Type B pancreatic cell (in vitro differentiated cells): ENCODE measurements around the gene ITGAD. TPM values are rescaled to one million over a fixed set of nuclear protein-coding genes. Genes with fewer than 3 reads are reported as not detected.

Source experiments
- DNase-seq: peaks from one replicate; pipeline ENCODE4 v3.0.0; 2021; ENCODE audit warnings: mixed read lengths; ENCODE audit not compliant: unreplicated experiment; ENCODE audit errors: extremely low spot score
- H3K27ac Mint-ChIP-seq: 2 replicates; pipeline ENCODE4 v1.8.0; 2021; ENCODE audit warnings: mild to moderate bottlenecking, mixed read lengths
- H3K27me3 Mint-ChIP-seq: 2 replicates; pipeline ENCODE4 v1.8.0; 2021; ENCODE audit warnings: mixed read lengths
- H3K36me3 Mint-ChIP-seq: 2 replicates; pipeline ENCODE4 v1.8.0; 2021; ENCODE audit warnings: mixed read lengths
- H3K4me1 Mint-ChIP-seq: one replicate; pipeline ENCODE4 v1.8.0; 2021; ENCODE audit warnings: mixed read lengths; ENCODE audit not compliant: unreplicated experiment
- H3K4me3 Mint-ChIP-seq: 2 replicates; pipeline ENCODE4 v1.8.0; 2021; ENCODE audit warnings: mild to moderate bottlenecking, mixed read lengths
- H3K9me3 Mint-ChIP-seq: 2 replicates; pipeline ENCODE4 v1.8.0; 2021; ENCODE audit warnings: mixed read lengths
- long read RNA-seq: library from polyadenylated mRNA; unstranded; transcript quantifications from one replicate; pipeline ENCODE4 v2.0.0, GENCODE V29; 2020
- total RNA-seq: library from RNA; stranded (reverse); gene quantifications from 2 replicates; pipeline ENCODE4 v1.2.1, GENCODE V29; 2021; ENCODE audit warnings: low replicate concordance
- TF ChIP-seq, protein P1 (sequence below): fragments of 200-600 bp; sonication (generic); conservative IDR thresholded peaks from 2 replicates; pipeline ENCODE4 v1.5.0; 2021; ENCODE audit warnings: antibody characterized with exemption, mild to moderate bottlenecking

ITGAD gene
- not detected in 2 replicates for total RNA-seq
- long read RNA-seq: 0 reads

DNA sequence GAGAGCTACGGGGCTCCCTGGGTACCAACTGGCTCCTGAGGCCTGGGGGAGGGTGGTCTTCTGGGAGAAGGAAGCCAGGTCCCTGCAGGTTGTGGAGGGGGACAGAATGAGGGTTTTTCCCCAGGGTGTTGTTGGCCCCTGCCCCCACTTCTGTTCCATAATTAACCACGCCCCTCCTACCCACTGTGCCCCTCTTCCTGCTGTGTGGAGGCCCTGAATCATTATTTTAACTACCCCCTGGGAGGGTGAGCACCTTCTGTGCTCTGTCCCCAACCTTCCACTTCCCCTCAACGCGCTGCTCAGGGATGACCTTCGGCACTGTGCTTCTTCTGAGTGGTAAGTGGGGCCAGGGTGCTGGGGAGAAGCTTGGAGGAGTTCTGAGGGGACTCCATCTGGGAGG, at the start of gene ITGAD:
TSS of gene ITGAD (plus strand) at position 280 of the 400 bp plus-strand sequence. CDS start at position 306, 26 bp downstream.
- H3K4me3 Mint-ChIP-seq: no peak within 1 kb of the TSS
- H3K27me3 Mint-ChIP-seq: peaks cover 9% of the 10 kb centered on the region
- no peak within 1 kb of the TSS for H3K27ac Mint-ChIP-seq
- H3K36me3 Mint-ChIP-seq: no peaks in the 10 kb centered on the region
- H3K4me1 Mint-ChIP-seq: no peaks in the 10 kb centered on the region
- TF ChIP-seq, protein P1, sequence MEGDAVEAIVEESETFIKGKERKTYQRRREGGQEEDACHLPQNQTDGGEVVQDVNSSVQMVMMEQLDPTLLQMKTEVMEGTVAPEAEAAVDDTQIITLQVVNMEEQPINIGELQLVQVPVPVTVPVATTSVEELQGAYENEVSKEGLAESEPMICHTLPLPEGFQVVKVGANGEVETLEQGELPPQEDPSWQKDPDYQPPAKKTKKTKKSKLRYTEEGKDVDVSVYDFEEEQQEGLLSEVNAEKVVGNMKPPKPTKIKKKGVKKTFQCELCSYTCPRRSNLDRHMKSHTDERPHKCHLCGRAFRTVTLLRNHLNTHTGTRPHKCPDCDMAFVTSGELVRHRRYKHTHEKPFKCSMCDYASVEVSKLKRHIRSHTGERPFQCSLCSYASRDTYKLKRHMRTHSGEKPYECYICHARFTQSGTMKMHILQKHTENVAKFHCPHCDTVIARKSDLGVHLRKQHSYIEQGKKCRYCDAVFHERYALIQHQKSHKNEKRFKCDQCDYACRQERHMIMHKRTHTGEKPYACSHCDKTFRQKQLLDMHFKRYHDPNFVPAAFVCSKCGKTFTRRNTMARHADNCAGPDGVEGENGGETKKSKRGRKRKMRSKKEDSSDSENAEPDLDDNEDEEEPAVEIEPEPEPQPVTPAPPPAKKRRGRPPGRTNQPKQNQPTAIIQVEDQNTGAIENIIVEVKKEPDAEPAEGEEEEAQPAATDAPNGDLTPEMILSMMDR: no peak
- H3K9me3 Mint-ChIP-seq: no peaks in the 10 kb centered on the region
- no peak for DNase-seq

DNA sequence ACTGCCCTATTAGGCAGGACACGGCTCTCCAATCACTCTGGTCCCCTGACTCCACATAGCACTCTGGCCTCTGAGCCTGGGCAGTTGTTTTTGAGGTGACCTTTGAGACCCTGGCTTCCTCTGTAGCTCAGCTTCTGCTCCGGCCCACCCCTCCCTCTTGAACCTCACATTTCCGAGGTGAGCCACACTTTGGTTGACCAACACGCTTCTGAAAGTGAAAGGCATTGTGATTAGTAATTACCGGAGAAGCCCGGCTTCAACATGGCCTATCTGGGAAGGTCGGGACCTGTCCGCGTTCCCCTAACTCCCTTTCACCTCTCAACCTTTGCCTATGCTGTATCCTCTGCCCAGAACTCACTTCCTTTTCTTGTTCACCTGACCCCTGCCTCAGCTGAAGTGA, 48.4 kb upstream of the ITGAD start:
- peaks cover 30% of the 10 kb centered on the region for H3K27me3 Mint-ChIP-seq
- no peaks in the 10 kb centered on the region for H3K9me3 Mint-ChIP-seq
- TF ChIP-seq, protein P1: no peak
- H3K27ac Mint-ChIP-seq: no peak overlapping the region
- H3K4me1 Mint-ChIP-seq: no peaks in the 10 kb centered on the region
- no peak for DNase-seq
- no peak overlapping the region for H3K4me3 Mint-ChIP-seq
- H3K36me3 Mint-ChIP-seq: no peaks in the 10 kb centered on the region

- TF ChIP-seq, protein P1: no peak
- Mint-ChIP-seq H3K4me1 (no peaks in the 10 kb centered on the region), H3K36me3 (no peaks in the 10 kb centered on the region), H3K27ac (no peak overlapping the region), H3K4me3 (no peak overlapping the region), H3K27me3 (peaks cover 39% of the 10 kb centered on the region), H3K9me3 (no peaks in the 10 kb centered on the region)
- no peak for DNase-seq
Measured at GRCh38 chr16:31347445-31347844, 45.7 kb upstream of the ITGAD start.

DNA sequence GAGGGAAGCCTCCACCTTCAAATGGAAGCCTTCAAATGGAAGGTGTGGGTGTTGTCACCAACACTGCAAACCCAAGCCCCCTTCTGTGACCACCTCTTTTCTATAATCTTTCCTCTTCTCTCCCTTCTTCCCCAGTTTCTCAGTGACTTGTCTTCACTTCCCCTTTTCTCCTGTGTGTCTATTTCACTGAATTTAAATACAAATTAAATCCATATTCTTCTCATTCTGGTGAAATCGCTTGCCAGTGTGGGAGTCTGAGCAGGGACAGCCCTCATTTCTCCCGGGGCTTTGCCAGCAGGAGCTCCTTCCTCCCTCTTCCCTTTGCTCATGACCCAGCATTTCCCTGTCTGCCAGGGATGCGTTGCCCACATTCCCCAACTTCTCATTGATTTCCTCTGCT, 44.6 kb upstream of the ITGAD start:
- Mint-ChIP-seq H3K36me3 (no peaks in the 10 kb centered on the region), H3K4me1 (no peaks in the 10 kb centered on the region), H3K4me3 (no peak overlapping the region), H3K9me3 (no peaks in the 10 kb centered on the region), H3K27ac (no peak overlapping the region), H3K27me3 (peaks cover 43% of the 10 kb centered on the region)
- TF ChIP-seq, protein P1: no peak
- no peak for DNase-seq

- H3K27me3 Mint-ChIP-seq: peaks cover 49% of the 10 kb centered on the region
- no peak overlapping the region for H3K4me3 Mint-ChIP-seq
- TF ChIP-seq, protein P1: no peak
- no peaks in the 10 kb centered on the region for H3K4me1 Mint-ChIP-seq
- H3K9me3 Mint-ChIP-seq: no peaks in the 10 kb centered on the region
- H3K36me3 Mint-ChIP-seq: no peaks in the 10 kb centered on the region
- DNase-seq: no peak
- no peak overlapping the region for H3K27ac Mint-ChIP-seq
Measured at GRCh38 chr16:31350275-31351005, 42.7 kb upstream of the ITGAD start.
